Keratinocyte (primary cell): Measurements from ENCODE around the gene ZNF165. TPM values are rescaled to one million over a fixed set of nuclear protein-coding genes. Genes with fewer than 3 reads are reported as not detected.

Source experiments
- DNase-seq: peaks from one replicate; pipeline ENCODE4 v3.0.0-alpha.2; 2011; ENCODE audit warnings: low read depth, missing footprints, low spot score
- FAIRE-seq: peaks from 2 replicates; lab custom pipeline; 2011; peaks lifted over from hg19 to GRCh38; lab: Jason Lieb, UNC
- H2AFZ ChIP-seq: 2 replicates; pipeline ENCODE4 v1.6.0; 2012; ENCODE audit warnings: low read length, control low read depth, inconsistent platforms; ENCODE audit not compliant: control insufficient read depth
- H3K27ac ChIP-seq: 2 replicates; pipeline ENCODE4 v1.5.1; 2011; ENCODE audit warnings: low read length; ENCODE audit not compliant: control insufficient read depth, insufficient read depth
- H3K27me3 ChIP-seq: 3 replicates; pipeline ENCODE4 v1.6.0; 2011; ENCODE audit warnings: low read length; ENCODE audit not compliant: control insufficient read depth, insufficient read depth; ENCODE audit errors: extremely low read depth
- H3K36me3 ChIP-seq, 2 experiments: 2 replicates in 1 of 2; 3 replicates in 1 of 2; pipeline ENCODE4 v1.5.1; 2011; ENCODE audit warnings: low read length in 2 of 2, mild to moderate bottlenecking in 1 of 2; ENCODE audit not compliant: control insufficient read depth in 2 of 2, insufficient read depth in 2 of 2; ENCODE audit errors: extremely low read depth in 1 of 2
- H3K4me1 ChIP-seq: 3 replicates; pipeline ENCODE4 v1.5.1; 2011; ENCODE audit warnings: low read length; ENCODE audit not compliant: control insufficient read depth, insufficient read depth; ENCODE audit errors: extremely low read depth
- H3K4me2 ChIP-seq: 3 replicates; pipeline ENCODE4 v1.6.0; 2011; ENCODE audit warnings: low read depth, low read length; ENCODE audit not compliant: control insufficient read depth, insufficient read depth; ENCODE audit errors: extremely low read depth
- H3K4me3 ChIP-seq, 3 experiments: fragments of 200-600 bp in 1 of 3; sonication (generic) in 1 of 3; 2 replicates in 2 of 3; 3 replicates in 1 of 3; pipeline ENCODE4 v1.5.1; 2011 to 2016; ENCODE audit warnings: low read length in 3 of 3, mild to moderate bottlenecking in 3 of 3, control low read depth in 2 of 3, inconsistent platforms in 1 of 3, low read depth in 1 of 3, mixed read lengths in 1 of 3, mixed run types in 1 of 3, moderate library complexity in 1 of 3; ENCODE audit not compliant: control insufficient read depth in 2 of 3, insufficient read depth in 2 of 3; ENCODE audit errors: extremely low read depth in 1 of 3
- H3K79me2 ChIP-seq: 2 replicates; pipeline ENCODE4 v1.6.0; 2012; ENCODE audit warnings: low read length; ENCODE audit not compliant: control insufficient read depth, insufficient read depth
- H3K9ac ChIP-seq: 3 replicates; pipeline ENCODE4 v1.6.0; 2011; ENCODE audit warnings: low read length; ENCODE audit not compliant: control insufficient read depth, insufficient read depth; ENCODE audit errors: extremely low read depth
- H3K9me1 ChIP-seq: 3 replicates; pipeline ENCODE4 v1.6.0; 2011; ENCODE audit warnings: low read length; ENCODE audit not compliant: control insufficient read depth, insufficient read depth; ENCODE audit errors: extremely low read depth
- H3K9me3 ChIP-seq: 2 replicates; pipeline ENCODE4 v1.5.1; 2012; ENCODE audit warnings: low read depth, low read length; ENCODE audit not compliant: control insufficient read depth
- H4K20me1 ChIP-seq: 3 replicates; pipeline ENCODE4 v1.6.0; 2011; ENCODE audit warnings: low read length; ENCODE audit not compliant: control insufficient read depth, insufficient read depth; ENCODE audit errors: extremely low read depth
- CTCF ChIP-seq, 3 experiments: IDR thresholded peaks in 1 of 3; conservative IDR thresholded peaks in 1 of 3; optimal IDR thresholded peaks in 1 of 3; 2 replicates in 2 of 3; 3 replicates in 1 of 3; pipeline versions ENCODE3 to v1.5.1; 2011; ENCODE audit warnings: low read length in 3 of 3, mild to moderate bottlenecking in 3 of 3, moderate library complexity in 2 of 3, control low read depth in 1 of 3, inconsistent platforms in 1 of 3; ENCODE audit not compliant: insufficient read depth in 2 of 3; ENCODE audit errors: extremely low read depth in 1 of 3
- EZH2 ChIP-seq: IDR thresholded peaks from one replicate; pipeline ENCODE4 v1.6.1; 2012; ENCODE audit warnings: inconsistent platforms, mild to moderate bottlenecking, low read length, moderate library complexity
- dilution Hi-C: fragments of 300-500 bp; cut with MboI; formaldehyde crosslinking; loops from one replicate; pipeline ENCODE4 v1.7.0; 2020; ENCODE audit warnings: low sequenced_read_pairs; ENCODE audit not compliant: extremely low pct_ligation_motif_present
- polyA plus RNA-seq, 5 experiments: library from polyadenylated mRNA; depleted of rRNA in 3 of 5; stranded (reverse) in 3 of 5; stranded (forward) in 1 of 5; unstranded in 1 of 5; fragments of >200 nt; gene quantifications; 1 replicate in 1 of 5; 2 replicates in 3 of 5; 3 replicates in 1 of 5; pipeline versions ENCODE4 v1.2.1 to v1.2.3, GENCODE V29; 2011 to 2012; ENCODE audit warnings: missing spikeins in 2 of 5, low read depth in 1 of 5, low replicate concordance in 1 of 5

The ZNF165 gene
- polyA plus RNA-seq, 1 donor (not counting 4 experiments of a cell fraction or from before 2014, with no cell fraction given), result 3.6 TPM

- peaks cover 0 to under 1% of the 10 kb centered on the region in 2 experiments for H3K36me3 ChIP-seq
- dilution Hi-C loops, result no loop called here
- H3K79me2 ChIP-seq, result peaks cover 1% of the 10 kb centered on the region
- no peak overlapping the region for H3K9ac ChIP-seq
- FAIRE-seq (no peak), DNase-seq (no peak)
- no peak for TF ChIP-seq CTCF (optimal IDR thresholded peaks at IDR 0.05 in 1 of 3, IDR thresholded peaks at IDR 0.05 in 1 of 3, conservative IDR thresholded peaks at IDR 0.05 in 1 of 3; ENCODE audit: extremely low read depth in 1 of 3, insufficient read depth in 2 of 3, low read length in 3 of 3)
- no peak for TF ChIP-seq EZH2
- H3K27ac ChIP-seq, result no peak overlapping the region
- no peak overlapping the region for H2AFZ ChIP-seq
- no peak overlapping the region for H3K4me2 ChIP-seq
- no peaks in the 10 kb centered on the region for H3K9me3 ChIP-seq
- H3K27me3 ChIP-seq, result no peaks in the 10 kb centered on the region
- H3K4me1 ChIP-seq, result peaks cover 9% of the 10 kb centered on the region
- no peaks in the 10 kb centered on the region for H3K9me1 ChIP-seq
- no peak overlapping the region for H3K4me3 ChIP-seq
- H4K20me1 ChIP-seq, result no peaks in the 10 kb centered on the region
Measured at GRCh38 chr6:28125401-28125800, 45.0 kb downstream of the ZNF165 start.

GRCh38 chr6:28134015-28134414, 53.6 kb downstream of the ZNF165 start:
- H3K36me3 ChIP-seq, result no peaks in the 10 kb centered on the region
- dilution Hi-C loops, result no loop called here
- peak; percentile 38 to 67 (median 45) for TF ChIP-seq CTCF (optimal IDR thresholded peaks at IDR 0.05 in 1 of 3, IDR thresholded peaks at IDR 0.05 in 1 of 3, conservative IDR thresholded peaks at IDR 0.05 in 1 of 3; ENCODE audit: extremely low read depth in 1 of 3, insufficient read depth in 2 of 3, low read length in 3 of 3)
- TF ChIP-seq EZH2, result no peak
- H3K79me2 ChIP-seq, result peaks cover 27% of the 10 kb centered on the region
- no peak overlapping the region for H3K27ac ChIP-seq
- no peak for FAIRE-seq
- peaks cover 13% of the 10 kb centered on the region for H3K4me1 ChIP-seq
- H3K27me3 ChIP-seq, result no peaks in the 10 kb centered on the region
- H3K9me3 ChIP-seq, result no peaks in the 10 kb centered on the region
- H3K4me2 ChIP-seq, result no peak overlapping the region
- H4K20me1 ChIP-seq, result no peaks in the 10 kb centered on the region
- no peaks in the 10 kb centered on the region for H3K9me1 ChIP-seq
- H2AFZ ChIP-seq, result no peak overlapping the region
- no peak overlapping the region for H3K4me3 ChIP-seq
- no peak overlapping the region for H3K9ac ChIP-seq
- no peak for DNase-seq
